Measurements from ENCODE around the gene DAAM1.

Gene DAAM1

GRCh38 chr14:59317346-59317745 lies 128.9 kb downstream of the DAAM1 start:
- no peak for DNase-seq

- DNase-seq = no peak
Measured at GRCh38 chr14:59317798-59318505, 129.5 kb downstream of the DAAM1 start.

GRCh38 chr14:59318908-59319307 lies 130.4 kb downstream of the DAAM1 start:
- no peak for DNase-seq

- no peak for DNase-seq
Measured at GRCh38 chr14:59320361-59320760, 131.9 kb downstream of the DAAM1 start.

GRCh38 chr14:59320763-59321625 lies 132.5 kb downstream of the DAAM1 start:
- no peak for DNase-seq

- DNase-seq = no peak
Measured at GRCh38 chr14:59321626-59321949, 133.1 kb downstream of the DAAM1 start.

GRCh38 chr14:59325906-59326305 lies 137.4 kb downstream of the DAAM1 start:
- DNase-seq = no peak

- no peak for DNase-seq
Measured at GRCh38 chr14:59328454-59328853, 140.0 kb downstream of the DAAM1 start.

- no peak for DNase-seq
Measured at GRCh38 chr14:59330455-59330854, 142.0 kb downstream of the DAAM1 start.

GRCh38 chr14:59331217-59331616 lies 142.8 kb downstream of the DAAM1 start:
- no peak for DNase-seq

- no peak for DNase-seq
Measured at GRCh38 chr14:59332727-59333126, 144.3 kb downstream of the DAAM1 start.

GRCh38 chr14:59333235-59333634 lies 144.8 kb downstream of the DAAM1 start:
- DNase-seq = no peak

GRCh38 chr14:59333668-59334067 lies 145.2 kb downstream of the DAAM1 start:
- DNase-seq = peak; percentile 18

- DNase-seq = no peak
Measured at GRCh38 chr14:59334253-59334652, 145.8 kb downstream of the DAAM1 start.

- no peak for DNase-seq
Measured at GRCh38 chr14:59336098-59336497, 147.6 kb downstream of the DAAM1 start.

- DNase-seq = no peak
Measured at GRCh38 chr14:59336706-59337105, 148.2 kb downstream of the DAAM1 start.

GRCh38 chr14:59337141-59337611 lies 148.7 kb downstream of the DAAM1 start:
- DNase-seq = no peak

GRCh38 chr14:59338761-59339160 lies 150.3 kb downstream of the DAAM1 start:
- DNase-seq = no peak

- no peak for DNase-seq
Measured at GRCh38 chr14:59339524-59340330, 151.3 kb downstream of the DAAM1 start.

- no peak for DNase-seq
Measured at GRCh38 chr14:59341858-59342477, 153.5 kb downstream of the DAAM1 start.

- no peak for DNase-seq
Measured at GRCh38 chr14:59342516-59343484, 154.3 kb downstream of the DAAM1 start.

- DNase-seq = no peak
Measured at GRCh38 chr14:59343585-59343984, 155.1 kb downstream of the DAAM1 start.

Data from hematopoietic multipotent progenitor cell treated with erythropoietin and hydrocortisone succinate and interleukin-3 and kit ligand, for 4 days (in vitro differentiated cells).